Measurements from ENCODE around the gene ZNF217. TPM values are rescaled to one million over a fixed set of nuclear protein-coding genes. Genes with fewer than 3 reads are reported as not detected.

The ZNF217 gene
- total RNA-seq, 1 experiment from 2014 or later: 33.8 TPM

- no peak for DNase-seq (ENCODE audit: low read depth, low spot score)
- POLR2A ChIA-PET: interaction anchor here (0.7 kb wide), 1 partner anchor 426 kb away, joined by 6 read pairs; no protein-coding TSS in a partner anchor
Observed at GRCh38 chr20:53517146-53517545, 76.5 kb downstream of the ZNF217 start.

More at GRCh38 chr20:53517146-53517545, 76.5 kb downstream of the ZNF217 start:
- Histone ChIP-seq H3K9me3 (ENCODE audit: control insufficient read depth in 1 of 2, insufficient read depth in 1 of 2, low read depth in 1 of 2, low read length in 2 of 2) (no peaks in the 10 kb centered on the region), H3K4me2 (ENCODE audit: low read length) (no peak overlapping the region), H3K27me3 (ENCODE audit: insufficient read depth, low read length) (no peaks in the 10 kb centered on the region), H3K9ac (ENCODE audit: low read length) (no peak overlapping the region), H3K4me3 (replicated peaks in 1 of 2; ENCODE audit: low read depth in 1 of 2, low read length in 2 of 2) (no peak overlapping the region), H3K4me1 (ENCODE audit: control insufficient read depth in 1 of 2, insufficient read depth in 2 of 2, low read length in 2 of 2) (peaks cover 3 to 12% of the 10 kb centered on the region in 2 experiments), H4K20me1 (ENCODE audit: insufficient read depth) (no peaks in the 10 kb centered on the region), H3K36me3 (ENCODE audit: control insufficient read depth in 1 of 2, insufficient read depth in 2 of 2, low read length in 2 of 2) (no peaks in the 10 kb centered on the region), H3K79me2 (ENCODE audit: insufficient read depth, low read length) (no peaks in the 10 kb centered on the region), H3K27ac (ENCODE audit: low read depth, low read length) (no peak overlapping the region), H2AFZ (ENCODE audit: low read depth, low read length, poor library complexity, severe bottlenecking) (no peak overlapping the region), H3K9me2 (ENCODE audit: insufficient read depth) (no peaks in the 10 kb centered on the region)
- TF ChIP-seq ZNF274 (IDR thresholded peaks at IDR 0.05; ENCODE audit: low read depth, low read length): no peak
- TF ChIP-seq JUND (IDR thresholded peaks at IDR 0.05): no peak
- TF ChIP-seq ATF3 (IDR thresholded peaks at IDR 0.05): no peak
- no peak for TF ChIP-seq EZH2 (IDR thresholded peaks at IDR 0.05)
- no peak for TF ChIP-seq MAX (IDR thresholded peaks at IDR 0.05)
- no peak for TF ChIP-seq ZFX (IDR thresholded peaks at IDR 0.05)
- TF ChIP-seq REST (IDR thresholded peaks at IDR 0.05; ENCODE audit: low read depth): no peak
- no peak for TF ChIP-seq FOSL1 (IDR thresholded peaks at IDR 0.05; ENCODE audit: low read depth)
- TF ChIP-seq YY1 (IDR thresholded peaks at IDR 0.05; ENCODE audit: extremely low read depth, insufficient replicate concordance, low read depth, low read length): no peak
- no peak for TF ChIP-seq CBX3 (IDR thresholded peaks at IDR 0.05; ENCODE audit: low read depth)
- no peak for TF ChIP-seq CTCF (IDR thresholded peaks at IDR 0.05 in 2 of 3, conservative IDR thresholded peaks at IDR 0.05 in 1 of 3; ENCODE audit: borderline replicate concordance in 1 of 3, insufficient read depth in 1 of 3, low read depth in 2 of 3, low read length in 2 of 3)
- no peak for TF ChIP-seq SP1 (IDR thresholded peaks at IDR 0.05; ENCODE audit: low read depth)
- no peak for ATAC-seq
- no TSS peak for BruUV-seq (replicated peaks)
- RAD21 ChIA-PET (ENCODE audit: low non-redundant PET in 1 of 2, low total read pairs in 2 of 2, uncharacterized antibody in 2 of 2, unreplicated experiment in 2 of 2): no interaction called here
- intact Hi-C loops (cut with micrococcal nuclease): no loop called here
- CTCF ChIA-PET: no interaction called here
